GM19452 (cell line): ENCODE data around the gene PHTF2.

Experiments
- ATAC-seq: cut with Tn5 transposase; IDR thresholded peaks from one replicate; pipeline ENCODE4 v1.9.1; 2021; ENCODE audit not compliant: unreplicated experiment

The PHTF2 gene

GRCh38 chr7:77791956-77792355 is 6.6 kb upstream of the PHTF2 start:
- no peak for ATAC-seq

DNA sequence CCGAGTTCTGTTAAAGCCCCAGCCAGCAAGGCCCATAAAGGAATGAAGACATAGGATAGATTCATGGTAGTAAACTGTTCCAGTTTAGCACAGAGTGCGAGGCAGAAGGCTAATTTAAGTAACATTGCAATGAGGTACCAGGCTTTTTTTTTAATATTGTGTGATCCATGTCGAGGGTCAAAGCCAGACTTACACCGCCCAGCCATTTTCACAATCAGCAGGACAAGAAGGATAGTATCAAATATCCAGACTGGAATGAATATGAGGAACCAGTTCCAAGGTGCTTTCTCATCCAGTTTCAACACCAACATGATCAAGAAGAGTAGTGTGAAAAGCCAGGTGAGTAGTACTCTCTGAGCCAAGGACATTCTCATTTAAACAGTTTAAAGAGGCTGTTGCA is 4.6 kb upstream of the PHTF2 start:
- ATAC-seq = no peak

DNA sequence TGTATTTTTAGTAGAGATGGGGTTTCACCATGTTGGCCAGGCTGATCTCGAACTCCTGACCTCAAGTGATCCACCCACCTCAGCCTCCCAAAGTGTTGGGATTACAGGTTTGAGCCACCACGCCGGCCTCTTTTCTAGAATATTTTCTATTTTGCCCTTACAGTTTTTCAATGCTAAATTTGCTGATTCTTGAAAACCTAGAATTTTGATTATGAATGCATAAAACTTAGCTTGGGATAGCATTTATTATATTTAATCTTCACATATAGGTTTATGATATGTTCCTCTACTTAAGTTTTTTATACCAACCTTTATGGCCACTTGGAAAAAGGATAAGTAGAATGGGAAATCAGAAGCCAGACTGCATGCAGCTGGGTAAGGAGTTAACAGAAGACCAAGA is 2.5 kb upstream of the PHTF2 start:
- no peak for ATAC-seq

DNA sequence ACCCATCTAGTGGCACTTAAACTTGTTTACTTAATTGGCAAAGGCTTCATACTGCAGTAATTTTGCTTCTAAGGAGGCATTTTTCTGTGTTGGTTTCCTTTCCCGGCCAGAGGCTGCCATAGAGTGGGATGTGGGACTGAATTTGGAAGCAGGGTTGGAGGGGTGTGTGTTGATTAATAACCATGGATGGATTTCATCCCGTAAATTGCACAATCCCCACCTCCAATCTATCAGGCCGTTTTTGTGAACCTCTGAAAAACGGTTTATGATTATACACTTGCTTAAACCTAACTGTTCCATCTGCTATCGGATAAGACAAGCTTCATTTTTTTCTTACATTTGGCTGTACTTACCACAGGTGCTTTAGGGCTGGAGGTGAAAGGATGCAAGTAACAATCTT is 1.6 kb upstream of the PHTF2 start:
- ATAC-seq = no peak

- ATAC-seq = peak; percentile 30
Measured at GRCh38 chr7:77797734-77798393, 709 bp upstream of the PHTF2 start.

DNA sequence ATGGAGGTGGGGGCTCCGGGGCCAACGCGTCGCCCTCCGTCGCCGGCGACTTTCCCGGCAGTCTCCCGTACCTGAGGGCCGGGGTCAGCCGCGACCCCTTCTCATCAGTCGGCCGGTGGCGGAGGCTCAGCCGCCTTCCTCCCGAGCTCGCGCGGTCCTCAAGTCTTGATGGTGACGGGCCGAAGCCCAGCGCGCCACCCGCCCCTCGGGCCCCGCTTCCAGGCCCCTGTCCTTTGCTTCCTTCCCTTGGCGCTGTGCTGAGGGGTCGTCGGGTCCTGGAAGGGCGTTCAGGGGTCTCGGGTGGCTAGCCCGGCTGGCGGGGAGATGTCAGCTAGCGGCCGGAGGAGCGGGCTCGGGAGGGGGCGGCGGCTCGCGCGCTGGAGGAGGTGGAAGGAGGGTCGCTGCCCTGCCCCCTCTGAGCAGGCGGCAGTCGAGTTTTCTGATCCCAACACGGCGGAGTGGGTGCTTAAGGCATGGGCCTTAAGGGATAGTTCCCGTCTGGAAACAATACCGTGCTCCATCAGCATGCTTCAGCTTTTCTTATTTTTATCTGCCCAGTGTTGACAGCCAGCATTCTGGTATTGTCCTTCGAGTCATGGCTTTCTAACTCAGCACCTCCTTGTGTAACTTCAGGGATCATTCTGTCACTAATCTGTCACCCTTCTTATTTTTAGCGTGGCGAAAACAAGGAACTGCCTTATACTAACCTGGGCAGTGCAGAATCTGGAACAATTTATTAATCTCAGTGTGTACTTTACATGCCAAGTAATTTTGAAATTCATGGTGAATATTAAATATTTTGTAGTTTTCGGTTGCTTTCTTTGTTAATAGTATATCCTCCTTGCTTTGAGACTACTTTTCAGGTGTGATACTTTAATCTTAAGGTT is 748 bp downstream of the PHTF2 start:
- no peak for ATAC-seq

GRCh38 chr7:77800158-77800557 is 1.6 kb downstream of the PHTF2 start:
- ATAC-seq = no peak

GRCh38 chr7:77800730-77801129 is 2.2 kb downstream of the PHTF2 start:
- ATAC-seq = no peak

GRCh38 chr7:77802557-77803405 is 4.2 kb downstream of the PHTF2 start:
- ATAC-seq = no peak

- no peak for ATAC-seq
Measured at GRCh38 chr7:77806425-77806824, 7.9 kb downstream of the PHTF2 start.

DNA sequence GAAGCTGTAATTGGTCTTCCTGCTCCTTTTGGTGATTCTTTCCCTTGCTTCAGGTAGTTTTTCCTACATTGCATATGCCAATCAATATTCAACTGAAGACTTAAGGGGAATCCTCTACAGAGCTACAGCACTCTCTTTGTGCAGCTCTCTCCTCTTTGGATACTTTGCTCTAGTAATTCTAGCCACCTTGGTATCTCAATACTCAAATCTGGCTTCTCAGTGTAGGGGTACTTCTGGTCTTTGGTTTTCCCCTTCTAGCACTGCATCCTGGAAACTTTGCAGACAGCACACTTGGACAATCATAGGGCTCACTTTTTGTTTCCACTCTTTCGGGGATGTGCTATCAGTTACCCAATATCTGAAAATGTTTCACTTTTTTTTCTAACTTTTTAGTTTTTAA is 9.9 kb downstream of the PHTF2 start:
- no peak for ATAC-seq

DNA sequence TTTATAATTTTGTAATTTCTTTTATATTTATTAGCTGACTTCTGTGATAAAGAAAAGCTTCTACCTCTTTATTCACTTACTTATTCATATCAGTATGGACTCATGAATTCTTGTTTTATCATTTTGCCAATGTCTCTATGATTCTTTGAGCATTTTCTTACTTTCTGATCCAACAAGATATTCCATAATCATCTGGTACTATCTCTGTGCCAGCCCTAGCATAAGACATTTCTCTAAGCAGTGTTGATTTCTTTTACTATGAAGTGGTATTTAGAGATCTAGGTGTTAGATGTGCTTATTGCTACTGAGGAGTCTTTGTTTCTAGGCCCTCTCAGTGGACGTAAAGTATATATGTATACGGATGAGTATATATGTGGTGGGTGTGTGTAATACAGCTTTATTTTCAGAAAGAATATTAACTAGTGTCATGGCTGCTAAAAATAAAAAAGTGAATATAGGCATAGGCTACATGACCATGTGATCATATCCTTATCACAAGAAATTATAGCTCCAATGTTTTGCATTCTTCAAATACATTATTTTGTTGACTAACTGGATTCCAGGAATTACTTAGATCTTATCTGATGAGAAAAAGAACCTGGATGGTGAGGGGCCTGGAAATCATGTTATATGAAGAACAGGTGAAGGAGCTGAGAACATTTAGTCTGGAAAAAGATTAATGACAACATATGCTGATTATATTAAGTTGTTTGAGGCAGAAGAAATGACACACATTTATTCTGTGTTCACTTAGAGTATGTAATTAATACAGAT is 13.1 kb downstream of the PHTF2 start:
- ATAC-seq = no peak

- ATAC-seq = no peak
Measured at GRCh38 chr7:77812290-77812685, 13.7 kb downstream of the PHTF2 start.

GRCh38 chr7:77813180-77813579 is 14.6 kb downstream of the PHTF2 start:
- no peak for ATAC-seq

DNA sequence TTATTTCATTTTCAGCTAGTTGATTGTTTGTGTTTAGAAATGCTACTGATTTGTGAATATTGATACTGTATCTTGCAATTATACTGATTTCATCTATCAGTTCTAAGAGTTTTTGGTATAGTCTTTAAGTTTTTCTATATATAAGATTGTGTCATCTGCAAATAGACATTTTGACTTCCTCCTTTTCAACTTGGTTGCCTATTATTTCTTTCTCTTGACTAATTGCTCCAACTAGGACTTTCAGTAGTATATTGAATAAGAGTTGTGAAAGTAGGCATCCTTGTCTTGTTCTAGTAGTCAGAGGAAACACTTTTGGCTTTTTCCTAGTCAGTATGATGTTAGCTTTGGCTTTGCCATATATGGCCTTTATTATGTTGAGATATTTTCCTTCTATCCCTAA is 20.4 kb downstream of the PHTF2 start:
- ATAC-seq = no peak

DNA sequence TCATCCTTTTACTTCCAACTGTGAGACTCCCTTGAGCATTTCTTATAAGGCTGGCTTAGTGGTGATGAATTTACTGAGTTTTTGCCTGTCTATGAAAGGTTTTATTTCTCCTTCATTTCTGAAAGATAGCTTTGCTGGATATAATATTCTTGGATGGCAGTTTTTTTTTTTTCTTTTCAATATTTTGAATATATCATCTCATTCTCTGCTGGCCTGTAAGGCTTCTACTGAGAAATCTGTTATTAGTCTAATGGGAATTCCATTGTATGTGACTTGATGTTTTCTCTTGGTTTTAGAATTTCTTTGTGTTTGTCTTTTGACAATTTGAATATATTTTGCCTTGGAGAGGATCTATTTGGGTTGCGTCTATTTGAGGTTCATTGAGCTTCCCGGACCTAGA is 22.4 kb downstream of the PHTF2 start:
- no peak for ATAC-seq

GRCh38 chr7:77822269-77822668 is 23.7 kb downstream of the PHTF2 start:
- ATAC-seq = no peak

- ATAC-seq = peak; percentile 34
Measured at GRCh38 chr7:77823787-77824186, 25.2 kb downstream of the PHTF2 start.

DNA sequence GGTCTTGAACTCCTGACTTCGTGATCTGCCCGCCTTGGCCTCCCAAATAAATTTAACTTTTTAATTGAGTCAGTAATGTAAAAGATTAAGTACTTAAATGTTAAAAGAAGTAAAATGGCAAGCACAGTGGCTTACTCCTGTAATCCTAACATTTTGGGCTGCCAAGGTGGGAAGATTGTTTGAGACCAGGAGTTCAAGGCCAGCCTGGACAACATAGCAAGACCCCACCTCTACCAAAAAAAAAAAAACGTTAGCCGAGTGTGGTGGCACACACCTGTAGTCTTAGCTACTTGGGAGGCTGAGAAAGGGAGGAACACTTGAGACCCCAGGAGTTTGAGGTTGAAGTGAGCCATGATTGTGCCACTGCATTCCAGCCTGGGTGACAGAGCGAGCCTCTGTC is 26.1 kb downstream of the PHTF2 start:
- no peak for ATAC-seq

GRCh38 chr7:77825131-77825530 is 26.6 kb downstream of the PHTF2 start:
- ATAC-seq = no peak

GRCh38 chr7:77826300-77826699 is 27.7 kb downstream of the PHTF2 start:
- ATAC-seq = no peak
